Ishikawa (cell line): Measurements from ENCODE around the gene INTS4.

Experiments
- CEBPB ChIP-seq: IDR thresholded peaks from 2 replicates; pipeline ENCODE4 v1.6.1; 2012
- CREB1 ChIP-seq: IDR thresholded peaks from 2 replicates; pipeline ENCODE4 v1.6.1; 2012; ENCODE audit warnings: low read depth
- EGR1 ChIP-seq: IDR thresholded peaks from 2 replicates; pipeline ENCODE4 v1.6.1; 2012
- EP300 ChIP-seq: IDR thresholded peaks from 2 replicates; pipeline ENCODE4 v1.6.1; 2012; ENCODE audit warnings: borderline replicate concordance
- FOXM1 ChIP-seq: IDR thresholded peaks from 2 replicates; pipeline ENCODE4 v1.6.1; 2012; ENCODE audit warnings: low read depth, borderline replicate concordance
- NFIC ChIP-seq: IDR thresholded peaks from 2 replicates; pipeline ENCODE4 v1.6.1; 2012
- RAD21 ChIP-seq: IDR thresholded peaks from 2 replicates; pipeline ENCODE4 v1.6.1; 2012; ENCODE audit warnings: low read depth
- TAF1 ChIP-seq: IDR thresholded peaks from 2 replicates; pipeline ENCODE4 v1.6.1; 2012; ENCODE audit warnings: low read depth, mild to moderate bottlenecking
- TCF12 ChIP-seq: IDR thresholded peaks from 2 replicates; pipeline ENCODE4 v1.6.1; 2012; ENCODE audit warnings: low read depth
- TEAD4 ChIP-seq: IDR thresholded peaks from 2 replicates; pipeline ENCODE4 v1.6.1; 2012
- YY1 ChIP-seq: IDR thresholded peaks from 2 replicates; pipeline ENCODE4 v1.6.1; 2012; ENCODE audit warnings: low read depth
- ZBTB7A ChIP-seq: IDR thresholded peaks from 2 replicates; pipeline ENCODE4 v1.6.1; 2012; ENCODE audit warnings: low read depth
- TF ChIP-seq, protein P1 (sequence below): IDR thresholded peaks from 2 replicates; pipeline ENCODE4 v1.6.1; 2012
- TF ChIP-seq, protein P2 (sequence below): IDR thresholded peaks from 2 replicates; pipeline ENCODE4 v1.6.1; 2012; ENCODE audit warnings: low read depth, mild to moderate bottlenecking
- TF ChIP-seq, protein P3 (sequence below): IDR thresholded peaks from 2 replicates; pipeline ENCODE4 v1.6.1; 2012

INTS4 gene

DNA sequence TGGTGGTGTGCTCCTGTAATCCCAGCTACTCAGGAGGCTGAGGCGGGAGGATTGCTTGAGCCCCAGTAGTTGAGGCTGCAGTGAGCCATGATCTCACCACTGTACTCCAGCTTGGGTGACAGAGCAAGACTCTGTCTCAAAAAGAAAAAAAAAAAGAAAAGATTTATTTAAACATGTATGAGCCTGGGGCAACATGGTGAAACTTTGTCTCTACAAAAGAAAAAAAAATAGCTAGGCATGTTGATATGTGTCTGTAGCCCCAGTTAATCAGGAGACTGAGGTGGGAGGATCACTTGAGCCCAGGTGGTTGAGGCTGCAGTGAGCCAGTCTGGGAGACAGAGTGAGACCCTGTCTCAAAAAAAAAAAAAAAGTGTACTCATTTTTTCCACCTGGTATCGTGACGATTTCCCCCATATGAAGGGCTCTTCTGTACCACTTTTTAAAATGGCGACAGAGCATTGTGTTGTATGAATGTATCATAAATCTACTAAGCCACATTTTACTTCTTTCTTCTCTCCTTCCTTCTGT lies 45.0 kb upstream of the INTS4 start:
- TF ChIP-seq RAD21 (no peak), TEAD4 (no peak), FOXM1 (no peak), TCF12 (no peak), ZBTB7A (no peak), NFIC (no peak), CEBPB (no peak), YY1 (no peak), TAF1 (no peak), EP300 (no peak), CREB1 (no peak), EGR1 (no peak)
- TF ChIP-seq, protein P1, sequence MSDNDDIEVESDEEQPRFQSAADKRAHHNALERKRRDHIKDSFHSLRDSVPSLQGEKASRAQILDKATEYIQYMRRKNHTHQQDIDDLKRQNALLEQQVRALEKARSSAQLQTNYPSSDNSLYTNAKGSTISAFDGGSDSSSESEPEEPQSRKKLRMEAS: no peak
- TF ChIP-seq, protein P2, sequence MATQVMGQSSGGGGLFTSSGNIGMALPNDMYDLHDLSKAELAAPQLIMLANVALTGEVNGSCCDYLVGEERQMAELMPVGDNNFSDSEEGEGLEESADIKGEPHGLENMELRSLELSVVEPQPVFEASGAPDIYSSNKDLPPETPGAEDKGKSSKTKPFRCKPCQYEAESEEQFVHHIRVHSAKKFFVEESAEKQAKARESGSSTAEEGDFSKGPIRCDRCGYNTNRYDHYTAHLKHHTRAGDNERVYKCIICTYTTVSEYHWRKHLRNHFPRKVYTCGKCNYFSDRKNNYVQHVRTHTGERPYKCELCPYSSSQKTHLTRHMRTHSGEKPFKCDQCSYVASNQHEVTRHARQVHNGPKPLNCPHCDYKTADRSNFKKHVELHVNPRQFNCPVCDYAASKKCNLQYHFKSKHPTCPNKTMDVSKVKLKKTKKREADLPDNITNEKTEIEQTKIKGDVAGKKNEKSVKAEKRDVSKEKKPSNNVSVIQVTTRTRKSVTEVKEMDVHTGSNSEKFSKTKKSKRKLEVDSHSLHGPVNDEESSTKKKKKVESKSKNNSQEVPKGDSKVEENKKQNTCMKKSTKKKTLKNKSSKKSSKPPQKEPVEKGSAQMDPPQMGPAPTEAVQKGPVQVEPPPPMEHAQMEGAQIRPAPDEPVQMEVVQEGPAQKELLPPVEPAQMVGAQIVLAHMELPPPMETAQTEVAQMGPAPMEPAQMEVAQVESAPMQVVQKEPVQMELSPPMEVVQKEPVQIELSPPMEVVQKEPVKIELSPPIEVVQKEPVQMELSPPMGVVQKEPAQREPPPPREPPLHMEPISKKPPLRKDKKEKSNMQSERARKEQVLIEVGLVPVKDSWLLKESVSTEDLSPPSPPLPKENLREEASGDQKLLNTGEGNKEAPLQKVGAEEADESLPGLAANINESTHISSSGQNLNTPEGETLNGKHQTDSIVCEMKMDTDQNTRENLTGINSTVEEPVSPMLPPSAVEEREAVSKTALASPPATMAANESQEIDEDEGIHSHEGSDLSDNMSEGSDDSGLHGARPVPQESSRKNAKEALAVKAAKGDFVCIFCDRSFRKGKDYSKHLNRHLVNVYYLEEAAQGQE: no peak
- TF ChIP-seq, protein P3, sequence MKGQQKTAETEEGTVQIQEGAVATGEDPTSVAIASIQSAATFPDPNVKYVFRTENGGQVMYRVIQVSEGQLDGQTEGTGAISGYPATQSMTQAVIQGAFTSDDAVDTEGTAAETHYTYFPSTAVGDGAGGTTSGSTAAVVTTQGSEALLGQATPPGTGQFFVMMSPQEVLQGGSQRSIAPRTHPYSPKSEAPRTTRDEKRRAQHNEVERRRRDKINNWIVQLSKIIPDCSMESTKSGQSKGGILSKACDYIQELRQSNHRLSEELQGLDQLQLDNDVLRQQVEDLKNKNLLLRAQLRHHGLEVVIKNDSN: no peak

DNA sequence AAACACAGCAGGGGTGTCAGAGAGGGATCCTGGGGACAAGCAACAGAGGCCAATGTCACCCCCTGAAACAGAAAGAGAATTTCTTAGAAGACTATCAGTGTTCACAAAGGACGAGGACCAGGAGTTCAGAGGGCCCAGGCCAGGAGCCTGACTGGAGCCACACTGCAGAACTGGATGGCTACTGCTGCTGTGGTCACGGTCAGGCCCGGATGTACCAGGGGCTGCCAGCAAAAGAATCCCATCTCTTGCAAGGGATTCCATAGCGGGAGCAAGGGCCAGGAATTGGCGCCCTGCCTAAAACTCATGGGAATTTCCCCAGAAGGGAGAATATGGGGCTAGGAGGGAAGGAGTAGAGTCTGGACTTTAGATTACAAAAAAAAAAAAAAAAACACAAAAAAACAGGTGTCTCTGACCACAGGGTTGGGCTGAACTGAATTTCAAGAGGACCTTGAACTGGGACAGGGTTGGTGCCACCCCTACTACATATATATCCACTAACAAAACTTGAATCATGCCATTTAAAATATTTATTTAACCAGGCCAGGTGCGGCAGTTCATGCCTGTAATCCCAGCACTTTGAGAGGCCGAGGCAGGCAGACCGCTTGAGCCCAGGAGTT lies 44.3 kb upstream of the INTS4 start:
- TF ChIP-seq NFIC: no peak
- no peak for TF ChIP-seq EP300
- no peak for TF ChIP-seq TAF1
- no peak for TF ChIP-seq TCF12
- TF ChIP-seq FOXM1: no peak
- TF ChIP-seq EGR1: no peak
- TF ChIP-seq, protein P3: no peak
- TF ChIP-seq, protein P2: no peak
- no peak for TF ChIP-seq TEAD4
- no peak for TF ChIP-seq YY1
- TF ChIP-seq ZBTB7A: no peak
- no peak for TF ChIP-seq CEBPB

DNA sequence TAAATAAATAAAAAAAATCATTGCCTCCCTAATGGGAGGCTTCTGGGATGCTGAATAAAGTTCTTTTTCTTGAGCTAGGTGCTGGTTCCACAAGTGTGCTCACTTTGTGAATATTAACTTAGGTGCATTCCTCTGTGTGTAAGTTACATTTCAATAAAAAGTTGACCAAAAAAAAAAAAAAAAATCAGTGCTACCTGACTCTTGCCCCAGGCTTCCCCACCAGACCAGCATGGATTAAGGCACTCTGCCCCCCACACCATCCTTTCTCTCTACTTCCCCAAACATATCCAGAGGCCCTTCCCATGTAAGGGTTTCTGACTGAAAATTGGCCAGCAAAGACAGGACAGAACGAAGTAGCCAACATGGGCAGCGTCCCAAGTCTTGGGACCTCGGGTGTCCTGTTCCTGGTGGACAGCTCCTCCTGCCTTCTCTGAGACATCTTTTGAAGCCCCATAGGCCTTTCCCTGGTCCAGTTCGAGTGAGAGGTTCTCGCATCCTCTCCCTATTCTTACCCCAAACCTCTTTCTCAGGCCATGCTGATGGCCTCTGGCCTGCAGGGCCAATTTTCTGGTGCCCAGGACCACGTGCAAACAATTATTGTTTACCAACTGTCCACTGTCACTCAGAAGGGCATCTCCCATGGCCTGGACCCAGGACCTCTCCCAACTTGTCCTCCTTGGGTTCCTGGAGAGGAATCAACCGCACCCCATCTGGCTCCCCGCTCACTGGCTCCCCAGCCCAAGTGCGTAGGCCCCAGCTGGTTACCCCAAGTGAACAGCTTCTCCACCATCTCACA lies 43.6 kb upstream of the INTS4 start:
- TF ChIP-seq, protein P2: 0 out of 2 replicates have a peak, but pooled peaks have one; percentile 27
- TF ChIP-seq TEAD4: no peak

DNA sequence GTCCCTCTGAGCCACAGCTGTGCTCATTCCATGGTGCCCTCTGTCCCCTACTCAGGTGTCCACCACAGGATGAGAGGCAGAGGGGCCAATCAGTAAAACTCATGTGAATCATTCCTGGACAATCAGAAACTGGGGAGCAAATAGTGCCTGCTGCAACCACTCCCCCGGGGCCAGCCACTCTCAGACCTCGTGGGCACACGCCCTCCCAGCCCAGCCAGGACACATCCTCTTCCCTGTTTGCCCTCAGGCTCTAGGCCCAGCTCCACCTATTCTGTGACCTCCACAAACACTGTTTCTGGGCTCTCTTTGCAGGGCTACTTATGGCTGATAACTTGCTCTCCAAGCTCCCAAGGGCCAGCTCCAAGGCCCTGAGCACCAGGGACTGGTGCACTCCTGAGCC lies 42.6 kb upstream of the INTS4 start:
- TF ChIP-seq, protein P3: no peak
- TF ChIP-seq CREB1: no peak
- TF ChIP-seq TEAD4: no peak
- no peak for TF ChIP-seq NFIC
- TF ChIP-seq TCF12: no peak
- TF ChIP-seq CEBPB: no peak
